GM18861 (cell line): ENCODE measurements around the gene GRM1.

Source experiments
- ATAC-seq: cut with Tn5 transposase; IDR thresholded peaks from one replicate; pipeline ENCODE4 v1.9.1; 2021; ENCODE audit not compliant: unreplicated experiment

Gene GRM1

DNA sequence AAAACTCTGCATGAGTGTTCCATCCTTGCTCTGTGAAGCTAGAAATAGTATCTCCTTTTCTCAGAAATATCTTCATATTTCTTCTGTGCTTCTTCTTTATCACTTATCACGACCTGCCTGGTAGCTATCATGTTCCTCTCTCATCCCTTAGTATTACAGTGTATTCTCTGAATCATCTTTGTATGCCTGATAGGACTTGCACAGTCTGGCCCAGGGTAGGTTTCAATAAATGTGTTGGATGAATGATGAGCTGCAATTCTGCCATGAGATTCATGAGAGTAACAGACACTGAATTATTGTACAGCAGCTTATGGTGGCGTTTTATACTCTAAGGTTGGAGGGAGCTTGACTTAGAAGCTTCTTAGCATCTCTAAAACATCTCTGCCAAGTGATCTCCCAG is 66.6 kb downstream of the GRM1 start:
- no peak for ATAC-seq

DNA sequence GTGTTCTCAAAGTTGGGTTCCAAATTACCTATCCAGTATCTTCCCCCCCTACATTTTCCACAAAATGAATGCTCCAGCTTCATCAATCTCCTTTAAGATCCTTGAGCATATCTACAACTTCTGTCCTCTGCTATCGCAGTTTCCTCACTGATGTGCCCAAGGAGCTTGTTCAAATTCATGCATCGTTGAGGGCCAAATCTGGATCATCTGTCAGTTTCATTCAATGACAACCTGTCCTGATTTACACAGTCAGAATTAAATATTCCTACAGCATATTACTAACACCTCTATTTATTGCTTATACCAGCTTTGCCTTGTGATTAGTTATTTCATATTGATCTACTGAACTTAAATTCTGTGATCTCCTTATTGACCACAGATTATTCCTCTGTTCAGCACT is 68.7 kb downstream of the GRM1 start:
- ATAC-seq, result no peak

DNA sequence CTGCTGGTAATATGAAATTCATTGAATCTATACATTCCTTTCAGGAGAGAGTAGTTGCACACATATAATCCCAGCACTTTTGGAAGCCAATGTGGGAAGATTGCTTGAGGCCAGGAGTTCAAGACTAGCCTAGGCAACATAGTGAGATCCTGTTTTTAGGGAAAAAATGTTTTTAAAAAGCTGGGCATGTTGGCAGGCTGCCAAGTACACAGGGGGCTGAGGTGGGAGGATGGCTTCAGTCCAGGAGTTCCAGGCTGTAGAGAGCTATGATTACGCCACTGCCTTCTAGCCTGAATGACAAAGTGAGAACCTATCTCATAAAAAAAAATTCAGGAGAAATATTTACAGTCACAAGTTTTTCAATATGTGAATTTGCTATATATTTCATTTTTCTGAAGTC is 71.9 kb downstream of the GRM1 start:
- ATAC-seq, result no peak

DNA sequence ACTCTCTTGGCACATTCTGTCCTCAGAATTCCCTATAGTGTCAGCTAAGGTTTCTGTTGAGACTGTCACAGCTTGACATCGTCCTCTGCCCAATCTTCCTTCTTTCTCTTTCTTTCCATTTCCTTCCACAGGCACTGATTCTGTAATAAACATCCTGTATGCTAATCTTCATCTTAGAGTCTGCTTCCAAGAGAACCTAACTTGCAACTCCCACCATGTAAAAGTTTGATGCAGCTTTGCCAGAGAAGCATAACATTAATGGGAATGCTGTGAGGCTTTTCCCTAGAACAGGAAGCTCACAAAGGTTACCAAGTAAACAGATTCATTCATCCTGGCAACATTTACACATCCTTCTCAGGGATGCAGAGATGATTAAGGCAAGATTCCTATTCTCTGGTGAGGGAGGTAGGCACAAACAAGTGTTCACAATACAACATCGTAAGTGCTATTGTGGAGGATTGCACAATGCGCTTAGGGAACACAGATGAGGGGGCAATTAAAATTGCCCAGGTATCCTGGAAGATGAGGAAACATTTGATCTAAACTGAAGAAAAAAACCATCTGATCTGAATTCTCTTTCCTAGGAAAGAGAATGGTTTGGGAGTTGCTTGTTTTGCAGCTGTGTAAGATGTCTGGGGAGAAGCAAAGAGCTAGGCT is 74.7 kb downstream of the GRM1 start:
- ATAC-seq, result no peak

DNA sequence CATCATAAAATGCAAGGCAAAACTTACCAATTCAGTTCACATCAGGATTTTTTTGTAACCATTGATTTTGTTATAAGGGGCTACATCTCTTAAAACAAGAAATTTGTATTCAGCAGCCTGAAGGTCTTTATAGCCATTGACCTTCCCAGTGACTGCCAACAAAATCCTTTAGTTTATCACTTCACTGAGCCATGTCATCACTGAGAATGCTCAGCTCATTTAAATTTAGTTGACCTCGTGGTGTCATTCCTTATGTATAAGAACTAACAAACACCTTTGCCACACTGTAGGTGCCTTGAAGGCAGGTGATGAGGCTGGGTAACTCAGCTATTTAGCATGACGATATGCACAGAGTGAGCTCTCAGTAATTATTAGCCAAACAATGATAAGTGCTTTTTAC is 77.7 kb downstream of the GRM1 start:
- ATAC-seq, result no peak

DNA sequence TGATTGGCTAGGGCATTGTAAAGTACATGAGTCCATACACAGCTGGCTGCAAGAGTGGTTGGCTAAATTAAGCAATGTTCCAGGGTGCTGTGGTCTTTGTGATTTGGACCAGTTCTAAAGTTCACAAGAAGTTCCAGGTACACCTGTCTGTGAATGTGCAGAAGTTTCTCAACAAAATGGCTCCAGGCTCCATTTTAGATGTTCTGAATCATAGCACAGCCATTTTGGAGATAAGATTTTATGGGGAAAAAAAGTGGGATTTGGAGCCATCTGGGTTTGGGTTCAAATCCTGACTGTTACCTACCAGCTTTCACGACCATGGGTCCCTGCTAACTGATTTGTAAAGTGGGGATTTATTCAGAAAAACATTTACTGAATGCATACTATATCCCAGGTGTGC is 82.1 kb downstream of the GRM1 start:
- no peak for ATAC-seq

DNA sequence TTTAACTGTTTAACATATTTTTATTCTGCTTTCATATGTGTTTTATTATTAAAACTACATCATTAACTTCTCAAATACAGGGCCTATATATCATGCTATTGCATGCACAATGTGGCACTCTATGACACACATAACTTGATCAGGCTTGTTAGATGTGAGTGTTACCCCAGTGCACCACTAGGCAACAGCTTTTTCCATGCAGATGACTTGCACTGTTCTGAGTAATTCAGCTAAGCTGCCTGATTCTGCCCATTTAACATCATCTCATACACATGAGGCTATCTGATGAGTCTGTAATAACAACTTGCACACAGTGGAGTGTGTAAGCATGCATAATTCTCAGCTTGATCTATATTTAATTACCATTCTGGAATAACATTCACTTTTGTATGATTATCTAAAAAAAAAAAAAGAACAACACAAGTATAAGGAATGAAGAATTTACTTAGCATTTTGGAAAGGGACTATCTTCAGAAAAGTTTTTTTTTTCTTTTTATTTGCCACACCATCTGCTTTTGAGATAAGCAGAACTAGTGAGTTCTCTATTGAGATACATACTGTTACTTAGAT is 83.1 kb downstream of the GRM1 start:
- ATAC-seq, result no peak

DNA sequence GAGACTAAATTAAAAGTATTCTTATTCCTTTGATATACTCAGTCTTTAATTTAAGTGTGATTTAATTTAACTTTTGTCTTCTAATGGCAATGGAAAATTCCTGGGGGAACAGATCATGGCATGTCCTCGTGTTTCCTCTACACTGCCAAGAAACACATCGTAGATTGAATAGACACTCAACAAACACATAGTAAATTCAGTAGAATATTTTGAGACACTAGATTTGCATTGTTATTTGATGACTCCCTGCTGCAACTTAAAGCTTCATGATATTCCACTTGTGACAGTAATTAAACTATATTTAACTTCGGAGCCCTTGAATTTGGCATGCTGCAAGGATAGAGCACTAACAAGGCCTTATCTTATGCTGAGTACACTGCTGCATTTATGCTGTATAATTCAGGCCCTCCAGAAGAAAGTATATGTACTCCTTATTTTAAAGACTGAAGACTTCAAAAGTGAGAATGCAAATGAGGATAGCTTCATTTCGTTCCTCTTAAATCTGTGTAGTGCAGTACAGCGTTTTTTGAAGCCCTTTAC is 84.3 kb downstream of the GRM1 start:
- ATAC-seq, result no peak

DNA sequence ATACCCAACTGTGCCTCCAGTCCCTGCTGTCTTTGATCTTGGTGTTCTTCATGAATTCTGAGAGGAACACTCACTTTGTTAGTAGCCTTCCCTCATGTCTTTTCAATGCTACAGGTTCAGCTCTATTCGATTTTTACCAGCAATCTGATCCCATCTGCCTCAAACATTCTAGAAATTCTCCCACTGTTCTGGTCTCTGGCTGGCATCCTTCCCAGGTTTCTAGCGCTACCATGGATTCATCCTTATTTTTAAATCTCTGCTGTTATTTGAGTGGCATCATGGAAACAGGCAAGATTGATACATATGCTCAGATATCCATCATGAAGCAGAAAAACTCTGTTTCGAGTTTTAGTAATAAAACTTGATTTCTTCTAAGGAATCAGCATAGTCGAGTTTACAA is 94.8 kb downstream of the GRM1 start:
- no peak for ATAC-seq

DNA sequence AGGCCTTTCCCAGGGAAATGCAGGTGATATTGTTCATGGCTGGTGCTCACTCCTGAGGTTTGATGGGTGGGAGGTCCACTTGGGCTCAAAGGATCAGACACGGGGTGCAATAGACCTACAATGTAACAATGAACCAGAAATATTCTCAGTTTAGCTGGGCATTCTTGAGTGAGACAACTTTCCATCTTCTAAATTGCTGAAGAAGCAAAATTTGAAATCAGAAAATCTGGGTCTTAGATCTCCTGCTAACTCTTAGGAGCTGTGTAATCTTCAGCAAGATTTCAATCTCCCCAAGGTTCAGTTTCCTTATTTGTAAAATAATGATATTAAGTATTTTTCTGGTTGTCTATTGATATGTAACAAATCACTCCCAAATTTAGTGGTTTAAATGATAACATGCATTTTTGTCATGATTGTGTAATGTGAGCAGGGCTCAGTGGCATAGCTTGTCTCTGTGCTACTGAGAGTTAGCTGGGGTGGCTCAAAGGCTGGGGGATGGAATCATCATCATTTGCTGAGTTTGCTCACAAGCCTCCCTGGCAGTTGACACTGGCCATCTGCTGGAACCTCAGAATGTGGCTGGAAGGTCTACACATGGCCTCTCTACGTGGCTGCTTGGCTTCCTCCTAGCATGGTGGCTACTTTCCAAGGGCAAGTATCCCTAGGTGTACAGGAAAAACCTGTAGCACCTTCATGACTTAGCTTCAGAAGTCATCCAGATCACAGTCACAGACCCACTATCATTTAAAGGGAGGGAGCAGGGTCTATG is 98.8 kb downstream of the GRM1 start:
- ATAC-seq, result no peak

DNA sequence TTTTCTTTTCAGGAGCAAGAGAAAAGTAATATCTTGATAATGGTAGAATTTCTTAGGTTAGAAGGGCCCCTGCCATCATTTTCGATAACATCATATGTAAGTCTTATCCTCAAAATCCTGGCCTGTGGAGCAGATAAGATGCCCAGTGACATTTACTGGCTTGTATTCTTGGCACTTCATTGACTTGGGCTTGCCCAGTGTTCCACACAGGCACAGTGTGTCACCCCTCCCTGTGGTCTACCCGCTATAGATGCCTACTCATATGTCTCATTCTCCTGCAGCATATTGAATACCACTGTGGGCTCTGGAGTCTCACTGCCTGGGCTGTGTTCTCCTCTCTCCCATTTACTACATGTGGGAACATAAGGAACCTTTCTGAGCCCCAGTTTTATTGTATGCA is 105.0 kb downstream of the GRM1 start:
- ATAC-seq, result no peak

DNA sequence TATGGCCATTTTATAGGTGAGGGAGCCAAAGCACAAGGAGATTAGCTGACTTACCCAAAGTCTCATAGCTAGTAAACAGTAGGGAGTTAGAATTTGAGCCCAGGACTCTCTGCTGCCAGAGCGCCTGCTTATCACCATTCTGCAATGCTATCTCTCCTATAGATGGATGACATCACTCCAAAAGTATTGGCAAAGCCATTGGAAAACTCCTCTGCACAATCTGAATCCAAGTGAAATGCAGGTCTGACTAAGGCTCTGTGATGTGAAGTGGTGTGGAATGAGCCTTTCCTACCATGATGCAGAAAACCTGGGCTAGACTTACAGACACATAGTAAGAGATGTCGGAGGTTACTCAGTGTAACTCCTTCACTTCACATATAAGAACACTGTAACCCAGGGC is 106.3 kb downstream of the GRM1 start:
- ATAC-seq, result no peak

DNA sequence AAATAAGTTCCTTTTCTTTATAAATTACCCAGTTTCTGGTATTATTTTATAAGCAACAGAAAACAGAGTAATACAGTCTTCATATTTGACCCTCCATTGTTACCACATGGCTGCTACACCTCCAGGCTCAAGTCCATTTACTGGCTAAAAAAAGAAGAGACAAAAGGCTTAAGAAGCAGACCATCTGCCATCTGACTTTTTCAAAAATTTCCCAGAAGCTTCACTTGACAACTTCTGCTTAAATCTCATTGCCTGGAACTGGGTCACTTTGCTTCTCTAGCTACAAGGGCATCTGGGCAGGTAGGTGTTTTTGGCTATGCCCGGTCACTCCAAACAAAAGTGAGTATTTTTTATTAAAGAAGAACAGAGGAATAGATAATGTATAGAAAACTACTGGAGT is 118.0 kb downstream of the GRM1 start:
- no peak for ATAC-seq

DNA sequence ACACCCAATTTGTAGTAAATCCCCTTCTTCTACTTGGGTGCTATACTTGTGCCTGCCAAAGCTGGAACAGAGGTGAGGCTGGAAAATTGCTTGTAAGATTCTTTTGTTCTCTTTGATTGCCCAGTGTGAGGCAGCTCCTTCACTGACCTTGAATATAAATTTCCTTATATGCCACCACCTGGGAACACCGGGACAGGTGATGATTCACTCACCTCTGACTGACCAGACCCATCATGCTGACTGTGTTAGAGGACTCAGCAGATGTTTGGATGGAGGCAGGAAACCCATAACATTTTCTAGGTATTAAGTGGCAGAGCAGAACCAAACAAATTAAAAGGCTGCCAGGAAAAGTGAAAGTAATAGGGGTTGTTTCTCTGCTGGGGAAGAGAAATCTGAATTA is 120.9 kb downstream of the GRM1 start:
- no peak for ATAC-seq

DNA sequence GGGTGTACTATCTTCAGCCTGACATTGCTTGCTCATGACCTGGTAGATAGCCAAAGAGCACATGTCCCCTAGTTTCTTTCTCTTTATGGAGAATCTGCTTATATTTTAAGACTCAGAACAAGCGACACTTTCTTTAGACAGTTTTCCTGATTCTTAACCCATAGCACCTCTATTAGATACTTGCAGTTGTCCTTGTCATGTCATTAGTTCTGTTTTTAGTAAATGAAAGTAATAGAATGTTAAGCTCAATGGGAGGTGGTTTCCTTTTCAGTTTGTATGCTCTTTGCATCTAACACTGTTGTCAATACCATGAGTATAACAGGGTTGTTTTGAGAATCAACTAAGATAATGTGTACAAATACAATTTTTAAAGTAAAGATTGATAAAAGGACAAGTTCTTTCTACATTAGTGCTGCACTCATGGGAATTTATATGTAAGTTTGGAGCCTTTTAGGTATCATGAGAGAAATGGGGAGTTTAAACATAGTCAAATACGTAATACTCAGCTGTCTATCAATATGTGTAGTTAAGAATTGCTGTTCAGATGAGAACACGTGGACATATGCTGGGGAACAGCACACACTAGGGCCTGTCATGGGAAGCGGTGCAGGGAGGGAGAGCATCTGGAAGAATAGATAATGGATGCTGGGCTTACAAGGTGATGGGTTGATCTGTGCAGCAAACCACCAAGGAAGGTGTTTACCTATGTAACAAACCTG is 124.3 kb downstream of the GRM1 start:
- peak; percentile 98 for ATAC-seq

DNA sequence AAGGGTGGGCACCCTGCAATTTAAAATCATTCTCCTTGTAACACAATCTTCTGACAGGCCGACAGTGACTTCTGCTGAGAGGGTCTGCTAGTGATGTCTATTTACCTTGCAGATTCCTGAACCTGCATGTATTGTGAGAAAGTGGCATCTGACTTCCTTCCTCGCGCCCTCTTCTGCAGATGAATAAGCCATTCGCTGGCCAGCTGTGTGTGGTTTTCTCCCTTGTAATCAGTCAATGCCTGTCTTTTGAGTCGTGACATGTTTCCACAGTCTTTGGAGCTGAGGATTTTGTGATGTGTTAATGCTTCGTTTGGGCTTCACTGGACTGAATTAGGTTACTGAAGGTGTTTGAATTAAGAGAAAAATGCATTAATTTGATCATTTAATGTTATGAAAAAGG is 125.3 kb downstream of the GRM1 start:
- no peak for ATAC-seq

DNA sequence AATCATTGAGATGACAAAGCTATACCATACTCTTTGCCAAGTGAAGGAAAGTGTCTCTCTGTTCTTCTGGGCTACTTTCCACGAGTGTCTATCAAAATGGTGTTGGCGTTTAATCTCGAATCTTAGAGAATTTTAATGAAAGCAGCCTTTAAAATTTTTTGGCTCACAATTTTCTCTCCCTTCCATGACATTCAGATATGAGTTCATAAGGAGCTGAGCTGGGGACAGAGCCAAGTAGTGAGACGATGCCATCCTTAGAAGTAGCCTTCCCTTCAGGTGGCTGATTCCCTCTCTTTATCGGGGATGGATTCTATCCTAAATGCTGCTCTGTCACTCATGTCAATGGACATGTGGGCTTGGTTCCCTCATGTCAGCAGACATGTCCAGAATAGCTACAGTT is 132.8 kb downstream of the GRM1 start:
- ATAC-seq, result no peak

DNA sequence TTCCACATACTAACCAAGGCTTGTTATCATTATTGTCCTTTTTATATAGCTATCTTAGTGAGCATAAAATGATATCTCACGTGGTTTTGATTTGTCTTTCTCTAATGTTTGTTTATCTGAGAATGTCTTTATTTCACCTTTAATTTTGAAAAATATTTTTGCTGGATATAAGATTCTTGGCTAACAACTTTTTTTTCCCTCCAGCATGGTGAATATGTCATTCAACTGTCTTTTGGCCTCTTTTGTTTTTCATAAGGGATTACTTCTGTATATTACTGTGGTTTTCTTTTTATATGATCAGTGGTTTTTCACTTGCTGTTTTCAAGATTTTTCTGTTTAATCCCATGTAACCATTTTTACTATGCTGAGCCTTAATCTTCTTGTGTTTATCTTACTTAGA is 141.0 kb downstream of the GRM1 start:
- ATAC-seq, result no peak

DNA sequence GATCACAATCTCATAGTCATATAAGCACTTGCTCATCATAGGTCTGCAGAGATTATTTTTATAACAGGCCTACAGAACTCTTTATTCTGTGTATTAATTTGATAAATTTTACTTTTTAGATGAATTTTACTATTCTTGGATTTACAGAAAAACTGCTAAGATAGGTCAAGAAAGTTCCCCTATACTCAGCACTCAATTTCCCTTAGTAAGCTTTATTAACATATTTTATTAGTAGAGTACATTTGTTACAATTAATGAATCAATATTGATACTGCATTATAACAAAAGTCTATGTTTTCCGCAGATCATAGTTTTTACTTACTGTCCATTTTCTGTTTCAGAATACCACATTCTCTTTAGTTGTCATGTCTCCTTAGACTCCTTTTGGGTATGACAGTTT is 148.9 kb downstream of the GRM1 start:
- ATAC-seq, result no peak

DNA sequence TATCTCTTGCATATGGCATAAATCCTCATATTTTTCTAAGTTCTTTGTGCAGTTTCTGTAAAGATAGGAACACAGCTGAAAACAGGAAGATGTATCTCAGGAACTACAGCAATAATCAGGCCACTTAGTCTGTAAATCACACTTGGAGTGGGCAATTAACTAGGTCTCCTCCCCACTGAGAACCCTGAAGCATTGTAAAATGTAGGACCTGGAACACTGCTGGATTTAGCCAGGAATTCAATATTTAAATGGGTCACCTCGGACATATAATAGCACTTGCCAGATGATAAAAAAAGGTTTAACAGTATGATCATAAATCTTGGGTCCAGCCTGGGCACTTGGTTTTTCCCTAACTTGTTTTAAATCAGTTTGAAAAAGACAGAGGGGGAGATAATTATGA is 155.0 kb downstream of the GRM1 start:
- no peak for ATAC-seq

DNA sequence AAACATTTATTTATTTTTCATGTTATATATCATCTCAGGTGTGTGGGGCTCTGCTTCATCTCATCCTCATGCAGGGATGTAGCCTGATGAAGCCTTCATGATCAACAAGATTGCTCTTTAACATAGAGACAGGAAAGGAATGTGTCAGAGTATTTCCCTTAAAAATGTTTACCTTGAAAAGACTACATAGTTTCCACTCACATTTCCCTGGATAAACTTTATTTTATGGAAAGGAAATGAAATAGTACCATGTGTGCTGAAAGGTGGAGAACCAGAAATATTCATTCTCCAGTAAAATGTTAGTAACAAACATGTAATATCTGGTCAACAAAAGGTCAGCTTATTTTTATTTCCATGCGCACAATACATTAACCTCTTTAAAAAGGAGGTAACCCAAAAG is 155.8 kb downstream of the GRM1 start:
- no peak for ATAC-seq

DNA sequence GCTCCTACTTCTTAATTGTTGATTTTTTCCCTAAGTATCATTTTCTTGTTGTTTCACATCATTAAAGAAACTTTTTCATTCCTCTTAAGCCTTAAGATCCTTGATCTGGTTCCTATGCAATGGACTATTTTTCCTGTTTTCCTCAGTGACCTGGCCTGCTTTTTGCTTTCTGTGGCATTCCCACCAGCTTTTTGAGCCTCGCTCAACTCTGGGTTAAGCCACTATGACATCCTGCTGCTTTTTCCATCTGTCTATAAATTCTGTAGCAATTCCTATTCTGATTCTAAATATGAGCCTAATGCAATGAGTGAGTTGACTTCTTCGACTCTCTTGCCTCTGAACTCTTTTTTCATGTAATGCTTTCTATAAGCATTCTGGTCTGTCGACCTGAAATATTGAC is 160.3 kb downstream of the GRM1 start:
- ATAC-seq, result no peak
